WTC11 (cell line): ENCODE measurements around the gene MUC6. TPM values are rescaled to one million over a fixed set of nuclear protein-coding genes. Genes with fewer than 3 reads are reported as not detected.

Experiments
- ATAC-seq: fragments of 200-7000 bp; cut with Tn5 transposase; 2 replicates; pipeline ENCODE4 v1.10.0; 2021; ENCODE audit warnings: mild to moderate bottlenecking, moderate library complexity
- CTCF ChIA-PET: fragments of 300-600 bp; sonication (Branson Sonifier 250); formaldehyde crosslinking; loops from one replicate; lab custom pipeline; 2021; ENCODE audit warnings: antibody characterized with exemption; lab: Charles Lee
- POLR2A ChIA-PET: fragments of 350-600 bp; sonication (Branson Sonifier 250); formaldehyde crosslinking; loops from one replicate; lab custom pipeline; 2021; ENCODE audit warnings: antibody characterized with exemption; lab: Charles Lee
- DNase-seq: peaks from one replicate; pipeline ENCODE4 v3.0.0; 2021; ENCODE audit warnings: low spot score
- H3K27ac Mint-ChIP-seq: 2 replicates; pipeline ENCODE4 v1.8.0; 2021; ENCODE audit warnings: mixed read lengths
- H3K27me3 Mint-ChIP-seq: 2 replicates; pipeline ENCODE4 v1.8.0; 2021; ENCODE audit warnings: low read depth, mild to moderate bottlenecking, moderate library complexity, mixed read lengths
- H3K36me3 Mint-ChIP-seq: 2 replicates; pipeline ENCODE4 v1.8.0; 2021; ENCODE audit warnings: mixed read lengths
- H3K4me1 Mint-ChIP-seq: 2 replicates; pipeline ENCODE4 v1.8.0; 2022; ENCODE audit warnings: mixed read lengths
- H3K4me3 Mint-ChIP-seq: 2 replicates; pipeline ENCODE4 v1.8.0; 2021; ENCODE audit warnings: mild to moderate bottlenecking, moderate library complexity, mixed read lengths
- H3K9me3 Mint-ChIP-seq: 2 replicates; pipeline ENCODE4 v1.8.0; 2021; ENCODE audit warnings: mixed read lengths
- ATF3 ChIP-seq: sonication (generic); formaldehyde crosslinking; conservative IDR thresholded peaks from 2 replicates; pipeline ENCODE4 v1.8.1; 2022; ENCODE audit warnings: mild to moderate bottlenecking, missing genetic modification reagents
- CREM ChIP-seq: sonication (generic); formaldehyde crosslinking; IDR thresholded peaks from 2 replicates; pipeline ENCODE4 v1.8.1; 2022; ENCODE audit warnings: mild to moderate bottlenecking, missing genetic modification reagents, moderate library complexity
- EMX1 ChIP-seq: fragments of 250-450 bp; sonication (Bioruptor Pico); IDR thresholded peaks from 2 replicates; pipeline ENCODE4 v1.8.0; 2021; ENCODE audit warnings: mild to moderate bottlenecking
- FOXJ3 ChIP-seq: sonication (generic); formaldehyde crosslinking; IDR thresholded peaks from 2 replicates; pipeline ENCODE4 v1.9.0; 2021; ENCODE audit warnings: missing genetic modification reagents, mild to moderate bottlenecking, borderline replicate concordance
- FOXP1 ChIP-seq: sonication (generic); formaldehyde crosslinking; IDR thresholded peaks from 2 replicates; pipeline ENCODE4 v1.8.0; 2022; ENCODE audit warnings: missing genetic modification reagents, mild to moderate bottlenecking, moderate library complexity, borderline replicate concordance
- FOXP4 ChIP-seq: sonication (generic); formaldehyde crosslinking; IDR thresholded peaks from 2 replicates; pipeline ENCODE4 v1.8.0; 2022; ENCODE audit warnings: mild to moderate bottlenecking, missing genetic modification reagents
- HMGXB4 ChIP-seq: sonication (generic); formaldehyde crosslinking; IDR thresholded peaks from 2 replicates; pipeline ENCODE4 v1.8.1; 2023; ENCODE audit warnings: mild to moderate bottlenecking, moderate library complexity, missing genetic modification reagents
- JUN ChIP-seq: sonication (generic); formaldehyde crosslinking; IDR thresholded peaks from 2 replicates; pipeline ENCODE4 v1.8.0; 2023; ENCODE audit warnings: mild to moderate bottlenecking, missing genetic modification reagents
- MYBL2 ChIP-seq: sonication (generic); formaldehyde crosslinking; IDR thresholded peaks from 2 replicates; pipeline ENCODE4 v1.8.1; 2023; ENCODE audit warnings: mild to moderate bottlenecking, moderate library complexity, missing genetic modification reagents
- NFYB ChIP-seq: sonication (generic); formaldehyde crosslinking; conservative IDR thresholded peaks from 2 replicates; pipeline ENCODE4 v1.8.0; 2022; ENCODE audit warnings: low read depth, missing genetic modification reagents
- SOX15 ChIP-seq: fragments of 250-450 bp; sonication (Bioruptor Pico); IDR thresholded peaks from 2 replicates; pipeline ENCODE4 v1.9.0; 2021; ENCODE audit warnings: mild to moderate bottlenecking
- SP1 ChIP-seq: sonication (generic); formaldehyde crosslinking; conservative IDR thresholded peaks from 2 replicates; pipeline ENCODE4 v1.8.1; 2022; ENCODE audit warnings: missing genetic modification reagents
- TCF7 ChIP-seq: sonication (generic); formaldehyde crosslinking; IDR thresholded peaks from 2 replicates; pipeline ENCODE4 v1.8.0; 2022; ENCODE audit warnings: mild to moderate bottlenecking, low read depth, missing genetic modification reagents, moderate library complexity
- TP53 ChIP-seq: sonication (generic); formaldehyde crosslinking; IDR thresholded peaks from 2 replicates; pipeline ENCODE4 v1.8.1; 2023; ENCODE audit warnings: mild to moderate bottlenecking, missing genetic modification reagents
- ZNF138 ChIP-seq: sonication (generic); formaldehyde crosslinking; conservative IDR thresholded peaks from 2 replicates; pipeline ENCODE4 v1.8.1; 2022; ENCODE audit warnings: mild to moderate bottlenecking, moderate library complexity, missing genetic modification reagents
- ZNF263 ChIP-seq: sonication (generic); formaldehyde crosslinking; IDR thresholded peaks from 2 replicates; pipeline ENCODE4 v1.8.1; 2022; ENCODE audit warnings: low read depth, mild to moderate bottlenecking, moderate library complexity, missing genetic modification reagents
- ZNF396 ChIP-seq: fragments of 250-450 bp; sonication (Bioruptor Pico); IDR thresholded peaks from 2 replicates; pipeline ENCODE4 v1.8.0; 2021; ENCODE audit warnings: mild to moderate bottlenecking, moderate library complexity, borderline replicate concordance
- ZNF671 ChIP-seq: fragments of 250-450 bp; sonication (Bioruptor Pico); IDR thresholded peaks from 2 replicates; pipeline ENCODE4 v1.8.0; 2021; ENCODE audit warnings: mild to moderate bottlenecking
- total RNA-seq: library from RNA; stranded (reverse); gene quantifications from 3 replicates; pipeline ENCODE4 v1.2.3, GENCODE V29; 2021
- TF ChIP-seq, protein P1 (sequence below): sonication (generic); formaldehyde crosslinking; IDR thresholded peaks from 2 replicates; pipeline ENCODE4 v1.8.1; 2023; ENCODE audit warnings: mild to moderate bottlenecking, missing genetic modification reagents
- TF ChIP-seq, protein P2 (sequence below): sonication (generic); formaldehyde crosslinking; IDR thresholded peaks from 2 replicates; pipeline ENCODE4 v1.8.0; 2022; ENCODE audit warnings: missing genetic modification reagents
- TF ChIP-seq, protein P3 (sequence below): sonication (generic); formaldehyde crosslinking; IDR thresholded peaks from 2 replicates; pipeline ENCODE4 v1.8.0; 2022; ENCODE audit warnings: mild to moderate bottlenecking, missing genetic modification reagents

The MUC6 gene
- total RNA-seq, 1 experiment from 2014 or later = 0.13 TPM

DNA sequence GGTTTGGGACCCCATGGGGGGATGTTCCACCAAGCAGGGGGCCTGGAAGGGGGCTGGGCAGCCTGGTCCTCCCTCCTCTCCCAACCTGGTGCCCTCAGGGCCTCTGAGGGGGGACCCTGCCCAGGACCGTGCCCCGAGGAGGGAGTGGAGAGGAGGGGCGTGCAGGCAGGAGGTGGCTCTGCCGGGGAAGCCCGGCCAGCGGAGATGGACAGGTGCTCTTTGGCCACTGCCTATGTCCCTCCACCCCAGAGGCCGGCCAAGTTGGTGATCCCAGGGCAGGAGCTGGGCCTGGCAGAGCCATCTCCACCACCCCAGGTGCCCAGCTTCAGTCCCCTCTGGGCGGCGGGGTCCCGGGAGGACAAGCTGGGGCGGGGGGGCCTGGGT is 40.5 kb upstream of the MUC6 start:
- DNase-seq = no peak
- POLR2A ChIA-PET = no interaction called here
- no peak for ATAC-seq

DNA sequence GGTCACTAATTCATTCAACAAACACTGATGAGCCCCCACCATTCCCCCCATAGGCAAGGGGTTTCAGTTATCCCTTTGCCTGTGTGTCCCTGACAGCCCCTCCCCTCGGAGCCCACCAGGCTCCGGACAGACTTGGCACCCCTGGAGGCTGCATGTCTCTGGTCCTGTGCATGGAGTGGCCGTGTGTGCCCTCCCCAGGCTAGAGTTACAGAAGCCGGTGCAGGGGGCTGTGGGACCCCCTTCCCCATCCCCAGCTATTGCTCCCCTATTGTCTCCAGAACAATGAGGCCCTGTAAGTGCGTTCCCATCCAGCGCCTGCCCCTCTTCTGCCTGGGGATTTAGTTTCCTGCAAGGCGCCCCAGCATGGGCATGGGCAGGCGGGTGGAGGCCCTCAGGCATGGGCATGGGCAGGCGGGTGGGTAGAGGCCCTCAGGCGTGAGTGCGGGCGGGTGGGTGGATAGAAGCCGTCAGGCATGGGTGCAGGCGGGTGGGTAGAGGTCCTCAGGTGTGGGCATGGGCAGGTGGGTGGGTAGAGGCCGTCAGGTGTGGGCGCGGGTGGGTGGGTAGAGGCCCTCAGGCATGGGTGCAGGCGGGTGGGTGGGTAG is 39.6 kb upstream of the MUC6 start:
- ATAC-seq (no peak), DNase-seq (no peak)
- ChIA-PET POLR2A (no interaction called here), CTCF (no interaction called here)
- Mint-ChIP-seq H3K4me1 (no peaks in the 10 kb centered on the region), H3K27ac (no peak overlapping the region), H3K36me3 (no peaks in the 10 kb centered on the region), H3K9me3 (no peaks in the 10 kb centered on the region), H3K4me3 (no peak overlapping the region), H3K27me3 (no peaks in the 10 kb centered on the region)
- TF ChIP-seq EMX1 (CRISPR knock-in tag) = no peak
- TF ChIP-seq NFYB = no peak
- no peak for TF ChIP-seq SOX15
- TF ChIP-seq HMGXB4 (CRISPR knock-in tag) = no peak
- TF ChIP-seq FOXP1 (CRISPR knock-in tag) = no peak
- TF ChIP-seq, protein P1, sequence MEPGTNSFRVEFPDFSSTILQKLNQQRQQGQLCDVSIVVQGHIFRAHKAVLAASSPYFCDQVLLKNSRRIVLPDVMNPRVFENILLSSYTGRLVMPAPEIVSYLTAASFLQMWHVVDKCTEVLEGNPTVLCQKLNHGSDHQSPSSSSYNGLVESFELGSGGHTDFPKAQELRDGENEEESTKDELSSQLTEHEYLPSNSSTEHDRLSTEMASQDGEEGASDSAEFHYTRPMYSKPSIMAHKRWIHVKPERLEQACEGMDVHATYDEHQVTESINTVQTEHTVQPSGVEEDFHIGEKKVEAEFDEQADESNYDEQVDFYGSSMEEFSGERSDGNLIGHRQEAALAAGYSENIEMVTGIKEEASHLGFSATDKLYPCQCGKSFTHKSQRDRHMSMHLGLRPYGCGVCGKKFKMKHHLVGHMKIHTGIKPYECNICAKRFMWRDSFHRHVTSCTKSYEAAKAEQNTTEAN (CRISPR knock-in tag) = no peak
- no peak for TF ChIP-seq TP53 (CRISPR knock-in tag)
- TF ChIP-seq, protein P2, sequence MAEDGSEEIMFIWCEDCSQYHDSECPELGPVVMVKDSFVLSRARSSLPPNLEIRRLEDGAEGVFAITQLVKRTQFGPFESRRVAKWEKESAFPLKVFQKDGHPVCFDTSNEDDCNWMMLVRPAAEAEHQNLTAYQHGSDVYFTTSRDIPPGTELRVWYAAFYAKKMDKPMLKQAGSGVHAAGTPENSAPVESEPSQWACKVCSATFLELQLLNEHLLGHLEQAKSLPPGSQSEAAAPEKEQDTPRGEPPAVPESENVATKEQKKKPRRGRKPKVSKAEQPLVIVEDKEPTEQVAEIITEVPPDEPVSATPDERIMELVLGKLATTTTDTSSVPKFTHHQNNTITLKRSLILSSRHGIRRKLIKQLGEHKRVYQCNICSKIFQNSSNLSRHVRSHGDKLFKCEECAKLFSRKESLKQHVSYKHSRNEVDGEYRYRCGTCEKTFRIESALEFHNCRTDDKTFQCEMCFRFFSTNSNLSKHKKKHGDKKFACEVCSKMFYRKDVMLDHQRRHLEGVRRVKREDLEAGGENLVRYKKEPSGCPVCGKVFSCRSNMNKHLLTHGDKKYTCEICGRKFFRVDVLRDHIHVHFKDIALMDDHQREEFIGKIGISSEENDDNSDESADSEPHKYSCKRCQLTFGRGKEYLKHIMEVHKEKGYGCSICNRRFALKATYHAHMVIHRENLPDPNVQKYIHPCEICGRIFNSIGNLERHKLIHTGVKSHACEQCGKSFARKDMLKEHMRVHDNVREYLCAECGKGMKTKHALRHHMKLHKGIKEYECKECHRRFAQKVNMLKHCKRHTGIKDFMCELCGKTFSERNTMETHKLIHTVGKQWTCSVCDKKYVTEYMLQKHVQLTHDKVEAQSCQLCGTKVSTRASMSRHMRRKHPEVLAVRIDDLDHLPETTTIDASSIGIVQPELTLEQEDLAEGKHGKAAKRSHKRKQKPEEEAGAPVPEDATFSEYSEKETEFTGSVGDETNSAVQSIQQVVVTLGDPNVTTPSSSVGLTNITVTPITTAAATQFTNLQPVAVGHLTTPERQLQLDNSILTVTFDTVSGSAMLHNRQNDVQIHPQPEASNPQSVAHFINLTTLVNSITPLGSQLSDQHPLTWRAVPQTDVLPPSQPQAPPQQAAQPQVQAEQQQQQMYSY (CRISPR knock-in tag) = no peak
- TF ChIP-seq CREM (CRISPR knock-in tag) = no peak
- no peak for TF ChIP-seq ZNF138 (CRISPR knock-in tag)
- TF ChIP-seq FOXP4 (CRISPR knock-in tag) = no peak
- TF ChIP-seq SP1 (CRISPR knock-in tag) = no peak

More for the DNA sequence above, 40.5 kb upstream of the MUC6 start:
- Mint-ChIP-seq H3K36me3 (no peaks in the 10 kb centered on the region), H3K9me3 (no peaks in the 10 kb centered on the region)
- CTCF ChIA-PET = interaction anchor here (0.8 to 1.2 kb wide), 2 partner anchors 26 to 63 kb away, joined by 3 read pairs; no protein-coding TSS in a partner anchor
- no peak for TF ChIP-seq ZNF396 (CRISPR knock-in tag)
- no peak for TF ChIP-seq FOXP4 (CRISPR knock-in tag)
- TF ChIP-seq, protein P3, sequence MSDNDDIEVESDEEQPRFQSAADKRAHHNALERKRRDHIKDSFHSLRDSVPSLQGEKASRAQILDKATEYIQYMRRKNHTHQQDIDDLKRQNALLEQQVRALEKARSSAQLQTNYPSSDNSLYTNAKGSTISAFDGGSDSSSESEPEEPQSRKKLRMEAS = no peak
- no peak for TF ChIP-seq MYBL2 (CRISPR knock-in tag)
- TF ChIP-seq ATF3 (CRISPR knock-in tag) = no peak
- TF ChIP-seq ZNF671 (CRISPR knock-in tag) = no peak
- no peak for TF ChIP-seq ZNF263 (CRISPR knock-in tag)
- no peak for TF ChIP-seq JUN (CRISPR knock-in tag)
- no peak for TF ChIP-seq TCF7
- TF ChIP-seq, protein P1 (CRISPR knock-in tag) = no peak
- no peak for TF ChIP-seq FOXJ3 (CRISPR knock-in tag)
- no peak for TF ChIP-seq SP1 (CRISPR knock-in tag)
- TF ChIP-seq, all 79 proteins: peak for 0
- Mint-ChIP-seq H3K4me3 (no peak overlapping the region), H3K27ac (no peak overlapping the region), H3K4me1 (no peaks in the 10 kb centered on the region), H3K27me3 (no peaks in the 10 kb centered on the region)
